Ecto neural progenitor cell (in vitro differentiated cells): ENCODE data around the gene PPIL3.
A peak's percentile ranks its signal among the peaks of the same experiment; 100 is the strongest.
"Not testable (repeated sequence)": the region's sequence is repeated elsewhere in the genome, so short reads cannot be mapped to it uniquely, and the experiment has no call there.

ENCODE experiments used
- DNase-seq: peaks from one replicate; pipeline ENCODE4 v3.0.0-alpha.2; 2018; ENCODE audit warnings: low spot score

The PPIL3 gene

DNA sequence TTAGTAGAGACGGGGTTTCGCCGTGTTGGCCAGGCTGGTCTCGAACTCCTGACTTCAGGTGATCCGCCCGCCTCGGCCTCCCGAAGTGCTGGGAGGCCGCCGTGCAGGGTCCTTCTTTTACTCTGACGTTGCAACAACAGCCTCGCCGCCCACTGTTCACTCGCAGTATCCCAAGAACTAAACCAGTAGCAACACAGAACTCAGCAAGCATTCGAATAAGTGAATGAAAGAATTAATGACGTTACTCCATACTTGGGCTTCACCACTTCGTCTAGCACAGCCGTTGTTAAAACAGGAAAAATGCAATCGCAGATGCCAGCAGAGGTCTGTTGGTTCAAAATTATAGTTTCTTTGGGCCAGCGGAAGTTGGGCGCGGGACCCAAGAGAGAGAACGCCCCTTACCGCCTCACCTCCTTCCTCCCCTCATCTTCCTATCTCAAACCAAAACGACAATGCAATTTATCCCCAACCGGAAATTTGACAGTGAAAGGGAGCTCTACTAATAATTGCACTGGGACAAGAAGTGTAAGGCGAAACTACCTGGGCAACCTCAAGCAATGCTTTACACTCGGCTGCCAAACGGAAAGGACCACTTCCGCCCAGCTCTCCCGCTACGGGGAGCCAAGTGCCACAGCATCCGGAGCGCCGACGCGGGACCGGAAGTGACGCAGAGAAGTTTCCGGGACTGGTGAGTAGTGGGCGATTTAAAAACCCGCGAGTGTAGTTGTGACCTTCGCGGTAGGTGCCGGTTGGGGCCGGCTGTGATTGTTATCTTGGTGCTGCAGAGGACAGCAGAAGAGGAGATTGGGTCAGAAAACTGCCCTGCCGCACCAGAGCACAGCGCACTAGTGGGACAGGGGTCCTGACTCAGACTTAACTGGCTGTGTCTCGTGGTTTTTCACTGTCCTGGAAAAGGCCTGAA lies at the start of gene PPIL3, which contains the start of gene NIF3L1:
Gene PPIL3 (minus strand): TSS at position 374 of the 922 bp plus-strand sequence. CDS start 1,462 bp downstream, outside the sequence.
Gene NIF3L1 (plus strand): TSS at position 668 of the 922 bp plus-strand sequence. CDS start 2,573 bp downstream, outside the sequence.
- DNase-seq: peak; percentile 97

DNA sequence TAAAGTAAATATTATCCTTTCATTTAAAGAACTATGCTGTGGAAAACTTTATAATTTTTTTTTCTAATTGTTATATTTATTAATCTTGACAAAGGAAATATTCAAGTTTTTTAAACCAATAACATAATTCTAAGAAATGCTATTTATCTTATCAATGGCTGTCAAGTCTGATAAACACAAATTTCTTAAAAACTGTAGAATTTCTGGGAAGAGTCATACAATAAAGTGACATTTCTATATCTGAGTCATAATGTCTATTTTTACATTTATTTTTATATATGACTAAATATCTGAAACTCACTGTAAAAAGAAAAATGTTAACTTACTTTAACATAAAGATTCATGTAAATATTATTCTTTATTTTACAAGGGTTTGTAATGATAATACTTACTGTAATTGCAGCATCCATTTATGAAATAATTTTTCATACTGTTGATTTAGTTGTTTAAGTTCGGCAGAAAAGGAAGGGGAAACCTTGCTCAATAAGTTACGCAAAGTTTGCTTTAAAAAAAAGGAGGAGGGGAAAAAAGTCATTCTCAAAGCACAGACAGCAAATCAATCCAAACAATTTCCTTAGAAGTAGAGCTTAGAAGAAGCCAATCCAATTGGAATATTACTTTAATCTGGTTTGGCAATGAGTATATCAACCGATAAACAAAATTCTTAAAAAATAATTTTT lies 42.2 kb upstream of the PPIL3 start:
- no peak for DNase-seq

DNA sequence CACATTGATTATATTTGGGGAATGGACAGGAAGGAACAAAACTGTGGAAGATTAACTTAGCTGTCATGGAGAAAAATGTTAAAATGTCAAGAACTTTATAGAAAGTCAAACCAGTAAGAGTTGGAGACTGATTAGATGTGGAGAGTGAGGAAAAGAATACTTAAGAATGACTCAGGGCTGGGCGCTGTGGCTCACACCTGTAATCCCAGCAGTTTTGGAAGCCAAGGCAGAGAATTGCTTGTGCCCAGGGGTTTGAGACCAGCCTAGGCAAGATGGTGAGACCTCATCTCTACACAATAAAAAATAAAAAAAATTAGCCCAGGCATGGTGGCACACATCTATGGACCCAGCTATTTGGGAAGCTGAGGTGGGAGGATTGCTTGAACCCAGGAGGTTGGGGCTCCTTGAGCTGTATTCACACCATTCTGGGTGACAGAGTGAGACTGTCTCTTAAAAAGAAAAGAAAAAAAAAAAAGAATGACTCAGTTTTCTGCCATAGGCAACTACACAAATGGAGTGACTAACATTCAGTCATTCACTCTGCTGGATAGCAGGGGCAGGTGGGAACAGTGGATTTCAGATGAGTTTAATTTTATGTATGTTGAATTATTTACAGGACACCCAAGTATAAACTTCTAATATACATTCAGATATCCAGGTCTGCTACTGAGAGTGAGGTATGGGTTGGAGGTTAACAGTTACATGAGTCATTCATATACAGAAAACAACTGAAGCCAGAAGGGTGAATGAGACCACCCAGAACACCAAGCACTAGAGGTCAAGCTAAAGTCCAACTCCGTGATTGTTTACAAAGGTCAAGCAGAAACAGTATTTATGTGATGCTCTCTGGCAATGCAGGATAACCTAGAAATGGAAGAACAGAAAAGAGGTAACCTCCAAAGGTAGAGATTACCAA lies 40.7 kb upstream of the PPIL3 start:
- no peak for DNase-seq

DNA sequence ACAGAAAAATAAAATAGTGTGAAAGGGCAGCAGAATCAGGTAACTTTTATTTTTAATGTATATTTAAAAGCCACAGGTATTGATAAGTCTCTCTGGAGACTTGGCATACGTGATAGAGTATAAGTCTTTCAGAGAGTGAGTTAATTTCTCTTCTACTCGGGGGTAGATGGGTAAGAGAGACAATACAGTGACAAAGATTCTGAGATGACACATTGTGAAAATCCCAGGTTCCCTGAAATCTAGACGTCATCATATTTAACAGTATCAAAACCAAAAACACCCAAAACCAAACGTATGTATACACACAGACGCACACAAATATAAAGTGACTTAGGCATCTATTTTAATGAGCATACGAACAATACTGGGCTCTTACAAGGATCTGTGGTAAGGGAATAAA lies 33.6 kb upstream of the PPIL3 start:
- DNase-seq: no peak

DNA sequence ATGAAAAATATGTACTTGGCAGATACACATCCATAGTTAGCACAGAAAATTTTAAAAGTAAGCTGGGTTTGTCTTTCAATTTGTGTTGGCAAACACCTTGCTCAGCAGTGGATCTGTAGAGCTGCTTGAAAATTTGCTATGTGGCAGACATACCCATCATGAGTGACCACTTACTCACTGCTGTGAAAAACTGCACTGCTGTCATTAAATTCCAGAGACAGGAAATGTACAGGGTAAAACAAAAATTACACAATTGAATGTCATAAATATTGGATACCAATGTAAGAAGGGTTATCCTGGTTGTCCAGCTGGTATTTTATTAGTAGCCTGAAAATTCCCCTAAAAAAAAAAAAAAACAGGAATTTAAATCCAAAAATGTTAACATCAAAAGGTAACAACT lies 24.8 kb upstream of the PPIL3 start:
- DNase-seq: no peak

DNA sequence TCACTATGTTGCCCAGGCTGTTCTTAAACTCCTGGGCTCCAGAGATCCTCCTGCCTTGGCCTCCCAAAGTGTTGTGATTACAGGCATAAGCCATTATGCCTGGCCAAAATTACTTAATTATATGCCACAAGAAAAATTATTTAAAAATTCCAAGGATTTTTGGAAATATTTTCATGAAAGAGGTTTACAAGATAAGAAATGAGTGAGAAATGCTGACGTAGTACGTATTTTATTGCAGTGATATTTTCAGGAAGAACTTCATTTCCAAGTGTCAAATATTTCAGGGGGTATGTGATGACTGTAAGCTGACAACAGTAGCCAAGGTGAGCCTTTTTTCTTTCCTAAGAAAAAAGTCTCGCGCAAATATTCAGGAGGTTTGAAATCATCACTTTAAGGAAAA lies 21.1 kb upstream of the PPIL3 start:
- DNase-seq: no peak

DNA sequence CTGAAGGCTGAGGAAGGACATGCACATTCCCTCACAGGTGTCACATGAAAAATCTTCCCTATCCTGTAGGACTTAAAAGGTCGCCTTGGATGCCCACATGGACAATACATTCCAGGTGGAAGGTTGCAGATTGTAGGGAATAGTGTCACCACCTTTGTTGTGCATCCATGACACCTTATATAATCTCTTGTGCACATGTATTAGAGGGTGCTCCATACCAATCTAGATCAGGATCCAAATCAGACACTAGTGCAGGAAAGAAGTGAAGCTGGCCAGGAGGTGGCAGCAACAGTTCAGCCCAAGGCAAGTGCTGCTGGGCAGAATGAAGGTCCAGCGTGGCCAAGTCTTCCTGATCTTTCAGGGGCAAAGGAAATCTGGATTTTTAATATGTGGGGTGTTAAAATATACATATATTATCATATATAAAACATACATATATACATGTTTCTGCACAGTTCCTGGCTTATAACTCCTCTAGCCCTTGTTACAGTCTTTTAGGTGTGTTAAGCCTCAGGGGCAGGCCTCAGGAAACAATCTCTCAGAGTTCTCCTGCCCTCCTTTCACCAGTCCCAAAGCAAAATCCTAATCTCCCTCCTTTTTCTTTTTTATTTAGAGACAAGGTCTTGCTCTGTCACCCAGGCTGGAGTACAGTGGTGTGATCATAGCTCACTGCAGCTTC lies 16.9 kb upstream of the PPIL3 start:
- DNase-seq: peak; percentile 65

DNA sequence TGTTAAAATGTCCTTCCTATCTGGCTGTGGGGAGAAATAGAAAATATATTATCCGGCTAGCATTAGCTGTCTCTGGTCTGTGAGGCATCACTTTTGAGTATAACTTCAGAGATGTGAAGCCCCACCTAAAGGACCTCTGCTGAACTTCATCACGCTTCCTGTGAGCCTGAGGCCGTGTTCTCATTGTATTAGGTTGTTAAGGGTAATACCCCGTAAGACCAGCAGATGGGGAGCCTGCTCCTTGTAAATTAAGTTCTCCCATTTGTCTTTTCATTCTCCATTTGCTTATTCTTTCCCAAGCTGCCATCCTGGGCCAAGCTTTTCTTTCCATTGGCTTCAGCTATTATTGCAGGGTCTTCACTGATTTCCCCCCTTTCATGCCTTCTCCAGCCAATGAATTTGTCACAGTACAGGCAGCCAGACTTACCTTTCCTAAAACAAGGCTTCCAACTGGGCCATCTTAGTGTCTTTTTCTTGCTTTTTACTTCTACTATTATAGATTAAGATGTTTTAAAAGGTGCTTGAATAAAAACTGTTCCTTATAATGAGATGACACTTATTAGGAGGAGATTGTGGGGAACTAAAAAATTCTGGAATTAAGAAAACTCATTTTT lies 12.7 kb upstream of the PPIL3 start:
- DNase-seq: peak; percentile 65

DNA sequence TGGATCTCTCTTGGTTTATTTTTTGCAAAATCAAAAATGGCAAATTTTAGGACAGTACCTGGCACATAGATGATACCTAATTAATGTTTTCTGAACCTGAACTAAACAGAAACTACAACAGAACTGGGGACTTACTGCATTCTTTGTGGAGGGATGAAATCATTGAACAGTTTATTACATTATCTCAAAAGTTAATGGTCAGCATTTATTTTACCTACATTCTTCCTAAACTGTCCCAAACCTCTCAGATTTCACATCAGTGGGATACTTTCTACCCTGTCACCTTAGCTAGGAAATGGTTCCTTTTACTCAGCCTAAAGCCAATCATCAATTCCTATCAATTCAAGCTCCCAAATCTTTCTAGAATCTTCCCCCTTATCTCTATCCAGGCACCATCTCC lies 10.6 kb upstream of the PPIL3 start:
- DNase-seq: no peak

DNA sequence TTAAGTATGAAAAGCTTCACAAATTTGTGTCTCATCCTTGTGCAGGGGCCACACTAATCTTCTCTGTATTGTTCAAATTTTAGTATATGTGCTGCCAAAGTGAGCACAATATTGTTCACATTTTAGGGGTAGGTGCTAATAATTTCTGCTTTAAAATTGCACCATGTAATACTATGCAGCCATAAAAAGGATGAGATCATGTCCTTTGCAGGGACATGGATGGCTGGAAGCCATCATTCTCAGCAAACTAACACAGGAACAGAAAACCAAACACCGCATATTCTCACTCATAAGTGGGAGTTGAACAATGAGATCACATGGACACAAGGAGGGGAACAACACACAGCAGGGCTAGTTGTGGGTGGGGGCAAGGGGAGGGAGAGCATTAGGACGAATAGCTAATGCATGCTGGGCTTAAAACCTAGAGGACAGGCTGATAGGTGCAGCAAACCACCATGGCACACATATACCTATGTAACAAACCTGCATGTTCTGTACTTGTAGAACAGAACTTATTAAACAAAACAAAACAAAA lies 7.1 kb downstream of the PPIL3 start:
- not testable (repeated sequence) for DNase-seq

DNA sequence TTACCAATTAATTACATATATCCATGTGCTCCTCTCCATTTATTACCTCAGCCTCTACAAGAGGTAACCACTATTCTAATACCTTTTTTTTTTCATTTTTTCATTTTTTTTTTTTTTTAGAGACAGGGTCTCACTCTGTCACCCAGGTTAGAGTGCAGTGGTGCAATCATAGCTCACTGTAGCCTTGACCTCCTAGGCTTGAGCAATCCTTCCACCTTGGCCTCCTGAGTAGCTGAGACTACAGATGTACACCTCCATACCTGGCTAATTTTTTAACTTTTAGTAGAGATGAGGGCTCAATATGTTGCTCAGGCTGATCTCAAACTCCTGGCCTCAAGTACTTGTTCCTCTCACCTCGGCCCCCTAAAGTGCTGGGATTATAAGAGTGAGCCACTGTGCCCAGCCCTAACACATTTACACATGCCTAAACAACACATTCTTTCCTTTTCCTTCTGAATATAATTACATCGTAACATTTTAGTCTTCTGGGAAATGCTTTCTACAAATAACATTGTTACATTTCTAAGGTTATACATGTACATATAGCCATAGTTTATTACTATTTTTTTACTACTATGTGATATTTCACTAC lies 10.5 kb downstream of the PPIL3 start:
- DNase-seq: no peak

DNA sequence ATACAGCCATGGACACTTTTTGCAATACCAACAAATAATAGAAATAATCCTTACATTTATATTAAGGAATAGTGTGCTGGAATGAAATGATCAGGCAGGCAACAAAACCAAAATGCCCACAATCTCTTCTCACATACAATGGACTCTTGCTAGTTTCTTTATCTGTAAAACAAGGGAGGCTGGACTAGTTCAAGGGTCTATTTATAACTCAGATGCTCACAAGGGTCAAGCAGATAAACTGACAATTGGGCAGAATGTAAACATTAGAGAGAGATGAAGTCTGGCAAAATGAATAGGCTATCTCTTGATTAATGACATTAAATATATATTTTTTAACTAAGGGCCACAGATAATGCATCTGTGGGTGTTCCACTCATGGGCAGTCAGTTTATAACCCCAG lies 11.4 kb downstream of the PPIL3 start:
- no peak for DNase-seq

DNA sequence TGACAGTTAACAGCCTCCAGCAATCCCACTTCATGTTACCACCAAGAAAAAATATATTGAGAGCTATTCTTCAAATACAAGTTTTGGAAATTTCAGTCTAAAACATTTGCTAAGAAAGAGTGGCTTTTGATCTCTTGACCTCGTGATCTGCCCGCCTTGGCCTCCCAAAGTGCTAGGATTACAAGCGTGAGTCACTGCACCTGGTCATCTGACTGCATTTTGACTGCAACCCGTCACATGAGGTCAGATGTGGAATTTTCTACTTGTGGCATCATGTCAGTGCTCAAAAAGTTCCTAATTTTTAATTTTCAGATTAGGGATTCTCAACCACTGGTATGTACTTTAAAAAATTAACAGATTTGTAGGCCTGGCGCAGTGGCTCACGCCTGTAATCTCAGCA lies 15.3 kb downstream of the PPIL3 start:
- DNase-seq: no peak

DNA sequence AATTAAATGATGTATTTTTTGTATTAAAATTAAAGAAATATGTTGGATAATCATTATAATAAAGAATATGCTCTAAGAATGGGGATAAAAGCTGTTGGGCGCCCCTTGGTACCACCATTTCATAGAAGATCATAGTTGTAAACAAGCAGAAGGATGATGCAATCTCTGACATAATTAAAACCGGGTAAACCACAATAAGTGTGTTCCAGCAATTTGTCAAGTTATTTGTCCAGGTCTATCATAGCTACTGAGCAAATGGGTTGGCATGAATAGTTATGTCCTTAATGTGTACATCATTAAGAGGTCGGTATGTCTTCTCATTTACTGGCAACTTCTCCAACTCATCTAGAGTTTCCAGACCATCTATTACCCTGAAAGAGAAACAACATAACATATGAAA lies 17.7 kb downstream of the PPIL3 start:
- DNase-seq: no peak

DNA sequence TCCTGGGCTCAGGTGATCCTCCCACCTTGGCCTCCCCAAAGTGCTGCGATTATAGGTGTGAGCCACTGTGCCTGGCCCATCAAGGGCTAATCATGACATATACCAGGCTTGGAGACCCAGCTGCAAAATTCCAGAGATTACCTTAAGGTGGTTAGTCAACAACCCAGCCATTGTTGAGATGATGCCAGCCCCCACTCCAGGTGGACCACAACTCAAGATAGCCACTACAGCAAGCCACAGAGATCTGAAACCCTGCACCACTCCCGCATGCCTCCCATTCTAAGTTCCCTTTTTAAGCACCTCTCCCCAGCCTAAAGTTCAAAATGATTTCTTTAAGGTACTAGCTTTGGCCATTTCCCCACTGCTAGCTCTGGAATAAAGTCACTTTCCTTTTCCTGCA lies 19.9 kb downstream of the PPIL3 start:
- DNase-seq: no peak

DNA sequence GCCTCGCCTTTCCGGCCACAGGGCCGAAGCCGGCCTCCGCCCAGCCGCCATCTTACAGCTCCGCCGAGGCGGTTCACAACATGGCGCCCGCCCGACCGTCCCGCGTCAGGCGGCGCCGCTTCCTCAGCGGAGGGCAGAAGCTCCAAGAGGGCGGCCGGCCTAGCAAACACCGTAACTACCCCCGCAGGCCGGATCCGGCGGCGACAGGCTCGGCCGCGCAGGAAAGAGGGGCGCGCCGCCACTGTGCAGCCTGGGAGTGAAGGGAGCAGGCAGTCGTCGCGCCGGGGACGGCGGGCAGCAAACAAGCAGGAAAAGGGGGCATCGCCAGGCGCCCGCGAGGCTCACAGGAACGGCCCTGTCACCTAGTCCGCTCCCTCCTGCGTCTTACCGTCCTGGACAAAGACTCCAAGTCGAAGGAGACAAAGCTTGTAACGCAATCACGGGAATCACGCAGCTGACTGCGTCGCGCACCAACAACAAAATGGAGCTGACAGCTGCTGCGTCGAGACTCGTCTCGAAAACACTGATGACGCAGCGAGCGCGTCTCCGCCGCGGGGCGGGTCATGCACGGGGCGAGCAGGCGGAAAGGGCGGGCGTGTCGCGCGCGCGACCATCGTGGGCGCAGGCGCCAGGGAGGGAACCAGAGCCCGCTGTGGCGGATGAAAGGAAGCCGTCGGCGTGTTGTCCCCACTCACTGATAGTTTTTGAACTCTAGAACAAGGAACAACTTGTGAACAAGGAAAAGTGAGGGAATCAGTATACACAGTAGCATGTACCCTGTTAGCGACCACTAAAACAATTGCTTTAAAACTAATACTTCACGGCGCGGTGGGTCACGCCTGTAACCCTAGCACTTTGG lies 24.5 kb downstream of the PPIL3 start, which contains the start of gene CLK1:
Gene CLK1 (minus strand): TSS at position 483 of the 859 bp plus-strand sequence. CDS start 2,796 bp downstream, outside the sequence.
- DNase-seq: peak; percentile 93

DNA sequence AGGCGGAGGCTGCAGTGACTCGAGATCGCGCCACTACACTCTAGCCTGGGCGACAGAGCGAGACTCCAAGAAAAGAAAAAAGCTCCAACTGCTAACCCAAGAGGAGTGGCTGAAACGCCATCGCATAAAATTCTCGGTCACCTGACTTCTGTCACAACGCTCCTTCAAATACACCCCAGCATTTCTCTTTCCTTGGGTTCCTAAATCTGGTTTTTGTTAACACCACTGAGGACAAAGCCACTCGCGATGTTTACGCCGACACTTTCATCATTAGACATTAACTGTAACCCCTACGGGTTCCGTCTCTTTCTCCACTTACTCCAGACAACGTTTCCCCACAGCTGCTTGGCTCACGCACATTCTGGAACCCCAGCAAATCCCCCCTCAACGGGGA lies 25.1 kb downstream of the PPIL3 start:
- DNase-seq: no peak

DNA sequence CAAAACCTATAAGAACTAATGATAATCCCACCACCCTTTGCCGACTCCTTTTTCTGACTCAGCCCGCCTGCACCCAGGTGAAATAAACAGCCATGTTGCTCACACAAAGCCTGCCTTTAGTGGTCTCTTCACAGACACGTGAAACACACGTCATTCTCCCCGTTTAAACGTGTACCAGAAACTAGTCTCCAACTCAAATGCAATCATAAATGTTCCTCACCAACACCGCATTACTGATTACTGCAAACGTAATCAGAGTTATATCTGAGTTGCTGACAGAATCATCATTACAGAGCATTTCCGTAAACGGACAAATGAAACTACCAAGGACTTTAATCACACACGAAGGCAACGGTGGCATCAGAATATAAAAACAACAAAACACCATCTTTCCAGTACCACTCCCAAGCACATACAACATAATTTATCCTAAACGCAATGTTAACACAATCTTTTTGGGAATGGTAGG lies 26.3 kb downstream of the PPIL3 start:
- DNase-seq: no peak

DNA sequence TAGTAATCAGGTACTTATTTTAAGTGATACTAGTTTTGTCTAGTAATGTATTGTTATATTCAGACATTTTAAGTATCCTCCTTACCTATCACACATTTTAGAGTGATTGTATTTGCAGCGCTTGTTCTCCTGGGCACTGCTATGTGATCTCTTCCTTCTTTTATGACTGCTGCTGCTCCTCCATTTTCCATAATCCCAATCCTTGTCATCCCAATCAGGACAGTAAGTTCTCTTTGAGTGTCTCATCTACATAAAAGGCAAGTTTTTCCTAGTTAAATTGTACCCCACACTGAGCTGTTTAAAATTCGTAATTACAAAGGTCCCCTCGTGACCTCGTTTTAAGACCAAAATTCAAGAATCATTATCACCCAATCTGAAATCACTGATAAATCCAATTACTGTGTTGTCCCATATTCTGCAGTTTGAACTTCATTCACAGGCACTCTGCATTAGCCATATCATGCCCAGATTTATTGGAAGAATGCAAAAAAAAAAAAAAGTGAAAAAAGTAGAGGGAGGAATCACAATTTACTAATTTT lies 27.2 kb downstream of the PPIL3 start:
- DNase-seq: no peak
